K562 (cell line): ENCODE results near the gene HJV. TPM values are rescaled to one million over a fixed set of nuclear protein-coding genes. Genes with fewer than 3 reads are reported as not detected.

Source experiments
- BRCA1 ChIP-seq, 2 experiments: fragments of 450-650 bp in 1 of 2; sonication (generic) in 1 of 2; formaldehyde crosslinking in 1 of 2; IDR thresholded peaks; 2 replicates each; pipeline versions ENCODE4 v1.5.0 to v1.6.1; 2017 to 2020; ENCODE audit warnings: mild to moderate bottlenecking in 1 of 2, missing genetic modification reagents in 1 of 2
- DIDO1 ChIP-seq: fragments of 450-650 bp; IDR thresholded peaks from 2 replicates; pipeline ENCODE4 v1.6.1; 2016; ENCODE audit warnings: low read depth, missing biosample characterization, missing genetic modification characterization
- DMBX1 ChIP-seq: fragments of 250-450 bp; sonication (Bioruptor Pico); IDR thresholded peaks from 2 replicates; pipeline ENCODE4 v1.8.0; 2022; ENCODE audit warnings: inconsistent platforms, mild to moderate bottlenecking, moderate library complexity, borderline replicate concordance
- FOS ChIP-seq: IDR thresholded peaks from 3 replicates; pipeline ENCODE4 v1.6.1; 2011; ENCODE audit not compliant: insufficient read length; ENCODE audit errors: extremely low read depth
- GABPB1 ChIP-seq: sonication (generic); formaldehyde crosslinking; IDR thresholded peaks from 2 replicates; pipeline ENCODE4 v1.8.0; 2022; ENCODE audit warnings: mild to moderate bottlenecking, missing genetic modification reagents
- GTF2A2 ChIP-seq: IDR thresholded peaks from 2 replicates; pipeline ENCODE4 v1.6.1; 2016; ENCODE audit warnings: mild to moderate bottlenecking, missing genetic modification characterization, missing compliant biosample characterization
- GTF2F1 ChIP-seq: IDR thresholded peaks from 2 replicates; pipeline ENCODE4 v1.6.1; 2011; ENCODE audit warnings: low read depth, low read length, improper control_type of control experiment
- MAFF ChIP-seq: IDR thresholded peaks from 2 replicates; pipeline ENCODE4 v1.6.1; 2012; ENCODE audit warnings: low read length, improper control_type of control experiment
- PRPF4 ChIP-seq: fragments of 200-400 bp; formaldehyde crosslinking; IDR thresholded peaks from one replicate; pipeline ENCODE4 v1.6.1; 2017; ENCODE audit warnings: low read length, low read depth, mild to moderate bottlenecking; ENCODE audit not compliant: insufficient read depth, poor library complexity, severe bottlenecking
- SLC30A9 ChIP-seq: fragments of 250-450 bp; sonication (Bioruptor Pico); IDR thresholded peaks from 2 replicates; pipeline ENCODE4 v1.8.0; 2022; ENCODE audit warnings: mild to moderate bottlenecking, moderate library complexity
- SRSF3 ChIP-seq: fragments of 200-400 bp; formaldehyde crosslinking; IDR thresholded peaks from 2 replicates; pipeline ENCODE4 v1.6.1; 2016; ENCODE audit warnings: mild to moderate bottlenecking, low read length, moderate library complexity; ENCODE audit not compliant: insufficient read depth
- ZBTB26 ChIP-seq: fragments of 450-650 bp; formaldehyde crosslinking; IDR thresholded peaks from 2 replicates; pipeline ENCODE4 v1.4.0; 2022; ENCODE audit warnings: missing genetic modification characterization
- ZNF384 ChIP-seq: IDR thresholded peaks from 2 replicates; pipeline ENCODE4 v1.6.1; 2012; ENCODE audit warnings: low read depth, low read length, improper control_type of control experiment
- ZNF695 ChIP-seq: fragments of 450-650 bp; formaldehyde crosslinking; IDR thresholded peaks from 2 replicates; pipeline ENCODE4 v1.4.0; 2020; ENCODE audit warnings: mild to moderate bottlenecking, moderate library complexity
- ZNF778 ChIP-seq: fragments of 450-650 bp; formaldehyde crosslinking; IDR thresholded peaks from 2 replicates; pipeline ENCODE4 v1.4.0; 2020; ENCODE audit warnings: mild to moderate bottlenecking, moderate library complexity
- polyA plus RNA-seq, 8 experiments: library from polyadenylated mRNA; depleted of rRNA in 4 of 8; stranded (reverse) in 5 of 8; unstranded in 3 of 8; fragments of >200 nt; fragmentation: Nextera tagmentation in 2 of 8; fragmentation: Illumina TruSeq in 1 of 8; extraction: Ambion mirVana in 2 of 8; extraction: Trizol in 1 of 8; gene quantifications; 2 replicates each; pipeline versions ENCODE4 v1.2.1 to v1.2.3, GENCODE V29; 2011 to 2014; ENCODE audit warnings: inconsistent platforms in 1 of 8, missing spikeins in 1 of 8
- total RNA-seq, 7 experiments: library from RNA; depleted of rRNA in 6 of 7; stranded (reverse); fragments of >200 nt in 6 of 7; fragmentation: Illumina TruSeq in 2 of 7; extraction: Trizol in 2 of 7; gene quantifications; 2 replicates each; pipeline versions ENCODE4 v1.2.1 to v1.2.3, GENCODE V29; 2011 to 2021; ENCODE audit warnings: low replicate concordance in 1 of 7
- TF ChIP-seq, protein P1 (sequence below): fragments of 250-450 bp; sonication (Bioruptor Pico); IDR thresholded peaks from 2 replicates; pipeline ENCODE4 v1.4.0; 2020; ENCODE audit warnings: mild to moderate bottlenecking, moderate library complexity
- TF ChIP-seq, protein P2 (sequence below), 2 experiments: IDR thresholded peaks; 2 replicates each; pipeline ENCODE4 v1.6.1; 2011; ENCODE audit warnings: borderline replicate concordance in 1 of 2, control low read depth in 1 of 2, low read depth in 1 of 2, low read length in 1 of 2, mild to moderate bottlenecking in 1 of 2, mixed read lengths in 1 of 2, moderate library complexity in 1 of 2; ENCODE audit not compliant: insufficient read depth in 1 of 2, insufficient read length in 1 of 2, poor library complexity in 1 of 2, severe bottlenecking in 1 of 2; ENCODE audit errors: extremely low read depth in 1 of 2
- TF ChIP-seq, protein P3 (sequence below): sonication (generic); formaldehyde crosslinking; IDR thresholded peaks from 2 replicates; pipeline ENCODE4 v1.8.0; 2022; ENCODE audit warnings: mild to moderate bottlenecking, missing genetic modification reagents

HJV gene
- total and polyA plus RNA-seq, 9 of the 15 experiments (the other 6 are each of a cell fraction or from before 2014, with no cell fraction given) = 1.0 to 6.6 (median 2.4) TPM

DNA sequence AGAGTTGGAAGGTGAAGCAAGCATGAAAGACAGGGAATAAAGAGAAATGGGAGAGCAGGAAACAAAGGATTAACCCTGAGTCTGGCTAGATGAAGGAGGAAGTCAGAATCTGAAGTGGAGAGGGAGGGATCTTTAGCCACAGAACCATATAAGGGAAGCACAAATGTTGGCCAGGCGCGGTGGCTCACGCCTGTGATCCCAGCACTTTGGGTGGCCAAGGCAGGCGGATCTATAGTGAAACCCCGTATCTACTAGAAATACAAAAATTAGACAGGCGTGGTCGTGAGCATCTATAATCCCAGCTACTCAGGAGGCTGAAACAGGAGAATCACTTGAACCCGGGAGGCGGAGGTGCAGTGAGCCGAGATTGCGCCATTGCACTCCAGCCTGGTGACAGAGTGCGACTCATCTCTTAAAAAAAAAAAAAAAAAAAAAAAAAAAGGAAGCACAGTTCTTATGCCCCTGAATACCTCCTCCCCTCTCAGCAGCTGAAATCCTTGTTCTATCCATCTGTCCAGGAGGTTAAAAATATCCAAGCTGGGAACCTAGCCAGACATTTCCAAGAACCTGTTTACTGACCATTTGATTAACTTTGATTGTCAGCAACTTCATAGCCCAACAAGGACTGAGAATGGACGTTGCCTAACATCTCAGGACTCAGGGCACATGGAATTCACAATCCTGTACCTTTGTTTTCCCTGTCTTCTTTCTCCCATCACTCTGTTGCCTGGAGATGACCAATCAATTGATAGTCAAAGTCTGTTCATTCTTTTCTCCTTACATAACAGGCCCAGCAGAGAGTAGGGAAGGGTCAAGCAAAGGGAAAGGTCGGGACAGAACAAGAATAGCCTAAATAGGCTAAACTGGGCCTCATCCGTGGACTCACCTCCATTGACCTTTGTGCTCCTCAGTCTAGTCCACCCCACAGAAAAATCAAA is 35.8 kb downstream of the HJV start (continued):
- TF ChIP-seq ZNF778 (CRISPR knock-in tag) (no peak), SLC30A9 (CRISPR knock-in tag) (no peak), SRSF3 (no peak), GTF2A2 (tag) (no peak), MAFF (no peak), FOS (no peak), PRPF4 (no peak), ZNF695 (CRISPR knock-in tag) (no peak), ZNF384 (peak; percentile 96), ZBTB26 (CRISPR knock-in tag) (peak; percentile 68; the same call in 1 of the 2 replicates), BRCA1 (IDR thresholded peaks at IDR 0.05) (no peak), BRCA1 (CRISPR knock-in tag; IDR thresholded peaks at IDR 0.05) (no peak), DMBX1 (CRISPR knock-in tag) (no peak; the same call in 1 of the 2 replicates), DIDO1 (no peak), GTF2F1 (no peak), GABPB1 (CRISPR knock-in tag) (peak; percentile 50; the same call in 1 of the 2 replicates)
- TF ChIP-seq, protein P1, sequence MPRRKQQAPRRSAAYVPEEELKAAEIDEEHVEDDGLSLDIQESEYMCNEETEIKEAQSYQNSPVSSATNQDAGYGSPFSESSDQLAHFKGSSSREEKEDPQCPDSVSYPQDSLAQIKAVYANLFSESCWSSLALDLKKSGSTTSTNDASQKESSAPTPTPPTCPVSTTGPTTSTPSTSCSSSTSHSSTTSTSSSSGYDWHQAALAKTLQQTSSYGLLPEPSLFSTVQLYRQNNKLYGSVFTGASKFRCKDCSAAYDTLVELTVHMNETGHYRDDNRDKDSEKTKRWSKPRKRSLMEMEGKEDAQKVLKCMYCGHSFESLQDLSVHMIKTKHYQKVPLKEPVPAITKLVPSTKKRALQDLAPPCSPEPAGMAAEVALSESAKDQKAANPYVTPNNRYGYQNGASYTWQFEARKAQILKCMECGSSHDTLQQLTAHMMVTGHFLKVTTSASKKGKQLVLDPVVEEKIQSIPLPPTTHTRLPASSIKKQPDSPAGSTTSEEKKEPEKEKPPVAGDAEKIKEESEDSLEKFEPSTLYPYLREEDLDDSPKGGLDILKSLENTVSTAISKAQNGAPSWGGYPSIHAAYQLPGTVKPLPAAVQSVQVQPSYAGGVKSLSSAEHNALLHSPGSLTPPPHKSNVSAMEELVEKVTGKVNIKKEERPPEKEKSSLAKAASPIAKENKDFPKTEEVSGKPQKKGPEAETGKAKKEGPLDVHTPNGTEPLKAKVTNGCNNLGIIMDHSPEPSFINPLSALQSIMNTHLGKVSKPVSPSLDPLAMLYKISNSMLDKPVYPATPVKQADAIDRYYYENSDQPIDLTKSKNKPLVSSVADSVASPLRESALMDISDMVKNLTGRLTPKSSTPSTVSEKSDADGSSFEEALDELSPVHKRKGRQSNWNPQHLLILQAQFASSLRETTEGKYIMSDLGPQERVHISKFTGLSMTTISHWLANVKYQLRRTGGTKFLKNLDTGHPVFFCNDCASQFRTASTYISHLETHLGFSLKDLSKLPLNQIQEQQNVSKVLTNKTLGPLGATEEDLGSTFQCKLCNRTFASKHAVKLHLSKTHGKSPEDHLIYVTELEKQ (CRISPR knock-in tag) = no peak
- TF ChIP-seq, protein P2, sequence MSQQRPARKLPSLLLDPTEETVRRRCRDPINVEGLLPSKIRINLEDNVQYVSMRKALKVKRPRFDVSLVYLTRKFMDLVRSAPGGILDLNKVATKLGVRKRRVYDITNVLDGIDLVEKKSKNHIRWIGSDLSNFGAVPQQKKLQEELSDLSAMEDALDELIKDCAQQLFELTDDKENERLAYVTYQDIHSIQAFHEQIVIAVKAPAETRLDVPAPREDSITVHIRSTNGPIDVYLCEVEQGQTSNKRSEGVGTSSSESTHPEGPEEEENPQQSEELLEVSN (IDR thresholded peaks at IDR 0.05; ENCODE audit: borderline replicate concordance in 1 of 2, extremely low read depth in 1 of 2, insufficient read depth in 1 of 2, insufficient read length in 1 of 2, low read depth in 1 of 2, low read length in 1 of 2, poor library complexity in 1 of 2, severe bottlenecking in 1 of 2) = no peak
- TF ChIP-seq, protein P3, sequence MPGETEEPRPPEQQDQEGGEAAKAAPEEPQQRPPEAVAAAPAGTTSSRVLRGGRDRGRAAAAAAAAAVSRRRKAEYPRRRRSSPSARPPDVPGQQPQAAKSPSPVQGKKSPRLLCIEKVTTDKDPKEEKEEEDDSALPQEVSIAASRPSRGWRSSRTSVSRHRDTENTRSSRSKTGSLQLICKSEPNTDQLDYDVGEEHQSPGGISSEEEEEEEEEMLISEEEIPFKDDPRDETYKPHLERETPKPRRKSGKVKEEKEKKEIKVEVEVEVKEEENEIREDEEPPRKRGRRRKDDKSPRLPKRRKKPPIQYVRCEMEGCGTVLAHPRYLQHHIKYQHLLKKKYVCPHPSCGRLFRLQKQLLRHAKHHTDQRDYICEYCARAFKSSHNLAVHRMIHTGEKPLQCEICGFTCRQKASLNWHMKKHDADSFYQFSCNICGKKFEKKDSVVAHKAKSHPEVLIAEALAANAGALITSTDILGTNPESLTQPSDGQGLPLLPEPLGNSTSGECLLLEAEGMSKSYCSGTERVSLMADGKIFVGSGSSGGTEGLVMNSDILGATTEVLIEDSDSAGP = no peak
